GM18858 (cell line): ENCODE results near the gene NELFCD.

ENCODE experiments used
- ATAC-seq: cut with Tn5 transposase; IDR thresholded peaks from one replicate; pipeline ENCODE4 v1.9.1; 2021; ENCODE audit not compliant: unreplicated experiment

Gene NELFCD

GRCh38 chr20:59042796-59043631 lies 62.0 kb downstream of the NELFCD start:
- peak; percentile 81 for ATAC-seq

DNA sequence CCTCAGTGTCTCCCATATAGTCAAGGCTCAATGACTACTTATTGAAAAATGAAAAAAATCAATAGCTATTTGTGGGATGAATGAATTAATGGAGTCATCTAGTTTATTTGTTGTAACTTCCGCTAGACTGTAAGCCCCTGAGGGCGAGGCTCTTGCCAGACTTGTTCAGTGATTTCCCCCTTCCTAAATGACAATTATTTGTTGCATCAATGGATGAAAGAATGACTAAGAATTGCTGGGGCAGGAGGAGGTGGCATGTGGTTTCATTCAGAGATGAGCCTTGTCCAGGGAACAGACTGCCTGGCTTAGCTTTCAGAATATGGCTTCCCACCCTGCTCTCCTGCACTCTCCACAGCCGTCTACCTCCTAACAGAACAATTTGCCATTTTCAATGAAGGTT lies 62.6 kb downstream of the NELFCD start:
- ATAC-seq, result no peak

- no peak for ATAC-seq
Observed at GRCh38 chr20:59044295-59044694, 63.2 kb downstream of the NELFCD start.
